Measurements from ENCODE around the gene CDIP1. TPM values are rescaled to one million over a fixed set of nuclear protein-coding genes. Genes with fewer than 3 reads are reported as not detected.

The CDIP1 gene
- total RNA-seq, 1 donor from 2014 or later = 41.3 TPM

DNA sequence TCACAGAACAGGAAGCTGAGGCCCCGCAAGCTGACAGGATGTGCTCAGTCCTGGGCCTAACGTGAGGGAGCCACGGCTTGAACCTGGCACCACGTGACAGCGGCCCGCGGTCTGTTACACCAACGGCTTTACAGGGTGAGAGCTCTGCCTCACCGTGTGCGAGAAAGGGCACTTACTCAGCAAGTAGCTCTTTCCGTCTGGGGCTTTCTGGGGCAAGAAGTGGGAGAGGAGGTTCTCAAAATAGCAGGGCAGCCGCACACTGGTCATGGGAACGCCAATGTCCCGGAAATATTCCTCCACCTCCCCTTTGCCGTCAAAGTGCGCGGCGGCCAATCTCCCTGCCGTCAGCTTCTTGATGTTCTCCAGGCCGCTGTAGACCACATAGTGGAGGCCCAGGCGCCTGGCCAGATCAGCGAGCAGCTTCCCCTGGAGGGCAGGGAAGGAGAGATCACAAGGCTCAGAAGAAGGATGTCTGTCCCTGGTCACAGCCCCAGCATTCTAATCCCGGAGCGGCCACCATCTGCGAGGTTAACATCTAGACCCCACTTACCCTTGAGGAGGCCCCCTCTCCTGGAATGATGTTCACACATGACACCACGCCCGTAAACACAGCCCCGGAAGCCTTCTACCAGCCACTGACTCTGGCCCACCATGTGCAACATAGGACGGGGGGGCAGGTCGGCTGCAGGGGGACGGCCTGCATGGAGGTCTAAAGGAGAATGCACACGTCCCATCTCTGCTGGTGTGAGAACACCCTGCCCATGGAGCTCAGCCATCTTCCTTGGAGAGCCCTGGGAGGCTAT is 72.4 kb downstream of the CDIP1 start:
- H3K27me3 Mint-ChIP-seq = no peaks in the 10 kb centered on the region
- H3K9me3 Mint-ChIP-seq = no peaks in the 10 kb centered on the region
- no peaks in the 10 kb centered on the region for H3K4me1 Mint-ChIP-seq (ENCODE audit: unreplicated experiment)
- no peak for DNase-seq (ENCODE audit: extremely low spot score, unreplicated experiment)
- peak overlapping the region; percentile 31 for H3K27ac Mint-ChIP-seq
- H3K4me3 Mint-ChIP-seq = no peak overlapping the region
- TF ChIP-seq, protein P1, sequence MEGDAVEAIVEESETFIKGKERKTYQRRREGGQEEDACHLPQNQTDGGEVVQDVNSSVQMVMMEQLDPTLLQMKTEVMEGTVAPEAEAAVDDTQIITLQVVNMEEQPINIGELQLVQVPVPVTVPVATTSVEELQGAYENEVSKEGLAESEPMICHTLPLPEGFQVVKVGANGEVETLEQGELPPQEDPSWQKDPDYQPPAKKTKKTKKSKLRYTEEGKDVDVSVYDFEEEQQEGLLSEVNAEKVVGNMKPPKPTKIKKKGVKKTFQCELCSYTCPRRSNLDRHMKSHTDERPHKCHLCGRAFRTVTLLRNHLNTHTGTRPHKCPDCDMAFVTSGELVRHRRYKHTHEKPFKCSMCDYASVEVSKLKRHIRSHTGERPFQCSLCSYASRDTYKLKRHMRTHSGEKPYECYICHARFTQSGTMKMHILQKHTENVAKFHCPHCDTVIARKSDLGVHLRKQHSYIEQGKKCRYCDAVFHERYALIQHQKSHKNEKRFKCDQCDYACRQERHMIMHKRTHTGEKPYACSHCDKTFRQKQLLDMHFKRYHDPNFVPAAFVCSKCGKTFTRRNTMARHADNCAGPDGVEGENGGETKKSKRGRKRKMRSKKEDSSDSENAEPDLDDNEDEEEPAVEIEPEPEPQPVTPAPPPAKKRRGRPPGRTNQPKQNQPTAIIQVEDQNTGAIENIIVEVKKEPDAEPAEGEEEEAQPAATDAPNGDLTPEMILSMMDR (conservative IDR thresholded peaks at IDR 0.05) = no peak
- peaks cover 7% of the 10 kb centered on the region for H3K36me3 Mint-ChIP-seq

DNA sequence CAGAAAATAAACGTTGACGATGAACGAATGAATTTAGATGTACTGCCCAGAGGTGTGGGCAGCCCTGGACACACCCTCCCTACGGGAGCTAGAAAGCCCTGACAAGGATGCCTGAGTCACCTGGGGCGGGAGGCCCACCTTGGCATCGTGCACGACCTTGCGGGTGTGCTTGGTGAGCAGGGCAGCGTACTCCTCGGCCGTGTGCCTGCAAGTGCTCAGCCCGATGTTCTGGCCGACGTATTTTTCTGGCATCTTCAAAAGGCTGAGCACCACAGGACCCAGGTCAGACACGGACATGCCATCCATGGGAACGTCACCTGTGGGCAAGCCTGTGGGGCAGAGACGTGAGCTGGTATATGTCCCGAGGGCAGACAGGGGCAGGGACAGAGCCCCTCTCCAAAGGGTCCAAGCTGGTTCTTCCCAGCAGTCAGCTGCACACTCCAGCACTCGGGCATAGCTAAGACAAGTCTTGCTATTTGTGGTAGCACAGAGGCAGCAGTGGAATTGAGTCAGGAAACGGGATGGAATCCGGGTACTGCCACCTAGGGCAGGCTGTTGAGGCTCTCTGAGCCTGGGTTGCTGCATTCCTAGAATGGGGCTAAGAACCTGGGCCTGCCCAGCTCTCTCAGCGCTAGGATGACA is 74.9 kb downstream of the CDIP1 start:
- Mint-ChIP-seq H3K4me1 (ENCODE audit: unreplicated experiment) (peaks cover 4% of the 10 kb centered on the region), H3K9me3 (no peaks in the 10 kb centered on the region), H3K4me3 (no peak overlapping the region), H3K36me3 (peaks cover 9% of the 10 kb centered on the region), H3K27ac (peak overlapping the region; percentile 82), H3K27me3 (no peaks in the 10 kb centered on the region)
- DNase-seq (ENCODE audit: extremely low spot score, unreplicated experiment) = no peak
- TF ChIP-seq, protein P1 (conservative IDR thresholded peaks at IDR 0.05) = no peak

DNA sequence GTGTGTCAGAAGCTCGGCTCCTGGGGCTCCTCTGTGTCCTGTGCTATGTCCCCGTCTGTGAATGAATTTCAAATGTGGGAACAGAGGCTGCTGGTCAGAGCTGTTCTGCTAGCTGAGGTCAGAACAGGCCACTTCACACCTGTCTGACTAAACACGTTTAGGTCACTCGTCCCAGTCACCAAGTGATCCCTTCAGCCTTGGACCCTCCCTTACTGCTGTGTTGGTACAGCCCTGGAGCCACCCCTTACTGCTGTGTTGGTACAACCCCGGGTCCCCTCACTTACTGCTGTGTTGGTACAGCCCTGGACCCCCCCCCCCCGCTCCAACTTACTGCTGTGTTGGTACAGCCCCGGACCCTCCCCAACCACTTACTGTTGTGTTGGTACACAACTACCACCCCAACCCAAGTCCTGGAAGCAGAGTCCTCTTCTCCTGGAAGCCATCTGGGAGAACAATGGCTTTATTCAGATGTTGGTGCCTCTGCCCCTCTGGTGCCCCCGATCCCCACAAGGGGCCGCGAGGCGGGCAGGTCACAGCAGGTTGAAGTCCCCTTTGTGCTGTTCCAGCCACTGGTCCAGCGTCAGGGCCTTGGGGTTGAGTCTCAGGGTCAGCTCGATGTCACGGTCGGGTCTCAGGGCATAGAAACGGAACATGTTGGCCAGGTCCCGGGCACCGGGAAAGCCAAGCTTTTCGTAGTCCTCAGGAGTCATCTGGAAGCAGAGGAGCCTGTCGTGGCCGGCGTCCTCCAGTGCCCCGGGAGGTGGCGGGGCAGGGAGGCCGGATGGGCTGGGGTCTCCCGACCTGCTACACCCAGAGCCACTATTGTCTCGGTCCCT is 77.1 kb downstream of the CDIP1 start:
- Mint-ChIP-seq H3K4me1 (ENCODE audit: unreplicated experiment) (peaks cover 4% of the 10 kb centered on the region), H3K27me3 (no peaks in the 10 kb centered on the region), H3K4me3 (no peak overlapping the region), H3K27ac (no peak overlapping the region), H3K9me3 (no peaks in the 10 kb centered on the region), H3K36me3 (peaks cover 7% of the 10 kb centered on the region)
- TF ChIP-seq, protein P1 (conservative IDR thresholded peaks at IDR 0.05) = no peak
- DNase-seq (ENCODE audit: extremely low spot score, unreplicated experiment) = no peak

DNA sequence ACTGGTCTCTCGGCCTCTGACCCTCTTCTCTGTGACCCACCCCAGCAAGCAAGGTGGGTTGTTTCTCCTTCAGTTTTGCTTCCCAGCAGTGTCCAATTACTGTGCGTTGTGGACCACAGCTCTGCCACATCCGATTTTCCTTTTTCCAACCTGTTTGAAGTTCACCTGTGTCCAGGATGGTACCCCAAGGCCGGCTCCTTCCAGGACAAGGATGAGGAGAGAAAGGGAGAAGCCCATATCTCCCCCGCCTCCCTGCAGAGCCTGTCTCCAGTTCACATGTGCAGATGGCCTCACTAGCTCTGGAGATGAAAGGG is 77.7 kb downstream of the CDIP1 start:
- Mint-ChIP-seq H3K4me3 (no peak overlapping the region), H3K36me3 (peaks cover 7% of the 10 kb centered on the region), H3K9me3 (no peaks in the 10 kb centered on the region), H3K4me1 (ENCODE audit: unreplicated experiment) (peaks cover 4% of the 10 kb centered on the region), H3K27ac (no peak overlapping the region), H3K27me3 (no peaks in the 10 kb centered on the region)
- DNase-seq (ENCODE audit: extremely low spot score, unreplicated experiment) = no peak
- TF ChIP-seq, protein P1 (conservative IDR thresholded peaks at IDR 0.05) = no peak

Other genes starting within 250 kb of the CDIP1 start
- 13.1 and 23.0 TPM in 2 replicates for gene GLIS2, start 222.7 kb downstream of the CDIP1 start, total RNA-seq (ENCODE audit: low replicate concordance)
- 30.5 and 39.3 TPM in 2 replicates for gene PAM16, start 187.5 kb downstream of the CDIP1 start, total RNA-seq (ENCODE audit: low replicate concordance)
- gene VASN, start 166.9 kb downstream of the CDIP1 start, total RNA-seq (ENCODE audit: low replicate concordance) = 9.7 and 29.0 TPM in 2 replicates
- 32.3 and 41.4 TPM in 2 replicates for gene CORO7, start 122.2 kb downstream of the CDIP1 start, total RNA-seq (ENCODE audit: low replicate concordance)
- gene DNAJA3, start 112.9 kb downstream of the CDIP1 start, total RNA-seq (ENCODE audit: low replicate concordance) = 43.9 and 46.5 TPM in 2 replicates
- 48.3 and 49.1 TPM in 2 replicates for gene NMRAL1, start 64.1 kb downstream of the CDIP1 start, total RNA-seq (ENCODE audit: low replicate concordance)
- gene HMOX2, start 62.4 kb downstream of the CDIP1 start, total RNA-seq (ENCODE audit: low replicate concordance) = 37.8 and 46.2 TPM in 2 replicates
- gene C16orf96, start 17.6 kb upstream of the CDIP1 start, total RNA-seq (ENCODE audit: low replicate concordance) = 0.14 and 0.43 TPM in 2 replicates
- gene UBALD1, start 76.1 kb upstream of the CDIP1 start, total RNA-seq (ENCODE audit: low replicate concordance) = 49.2 and 85.9 TPM in 2 replicates
- gene MGRN1, start 86.1 kb upstream of the CDIP1 start, total RNA-seq (ENCODE audit: low replicate concordance) = 87.9 and 88.6 TPM in 2 replicates
- 36.7 and 37.7 TPM in 2 replicates for gene NUDT16L1, start 154.8 kb upstream of the CDIP1 start, total RNA-seq (ENCODE audit: low replicate concordance)
- gene ANKS3, start 195.5 kb upstream of the CDIP1 start, total RNA-seq (ENCODE audit: low replicate concordance) = 21.6 and 36.7 TPM in 2 replicates
- 0.74 and 2.6 TPM in 2 replicates for gene DNAAF8, start 195.8 kb upstream of the CDIP1 start, total RNA-seq (ENCODE audit: low replicate concordance)
- 19.0 and 21.0 TPM in 2 replicates for gene ZNF500, start 228.4 kb upstream of the CDIP1 start, total RNA-seq (ENCODE audit: low replicate concordance)
- gene SEPTIN12, start 249.6 kb upstream of the CDIP1 start, total RNA-seq (ENCODE audit: low replicate concordance) = not detected in 2 replicates